HUES6 (cell line): ENCODE measurements around the gene CROCC.
"Not testable (repeated sequence)": the region's sequence is repeated elsewhere in the genome, so short reads cannot be mapped to it uniquely, and the experiment has no call there.

Source experiments
- H3K27ac ChIP-seq: 2 replicates; pipeline ENCODE4 v1.7.0; 2013; ENCODE audit warnings: low read depth, mild to moderate bottlenecking, low read length, inconsistent platforms
- H3K27me3 ChIP-seq: 2 replicates; pipeline ENCODE4 v1.6.1; 2013; ENCODE audit warnings: low read length; ENCODE audit not compliant: control insufficient read depth, insufficient read depth
- H3K36me3 ChIP-seq: 2 replicates; pipeline ENCODE4 v1.6.1; 2013; ENCODE audit warnings: low read length; ENCODE audit not compliant: control insufficient read depth, insufficient read depth
- H3K4me1 ChIP-seq: 2 replicates; pipeline ENCODE4 v1.6.1; 2013; ENCODE audit warnings: low read length; ENCODE audit not compliant: control insufficient read depth, insufficient read depth
- H3K4me3 ChIP-seq: 2 replicates; pipeline ENCODE4 v1.5.1; 2013; ENCODE audit warnings: low read depth, low read length
- H3K9ac ChIP-seq: one replicate; pipeline ENCODE4 v1.6.1; 2013; ENCODE audit warnings: mild to moderate bottlenecking, low read length
- H3K9me3 ChIP-seq: 2 replicates; pipeline ENCODE4 v1.6.1; 2013; ENCODE audit warnings: low read depth, low read length; ENCODE audit not compliant: control insufficient read depth, insufficient read depth

Gene CROCC

GRCh38 chr1:16921391-16922185, at the start of gene CROCC:
CROCC (plus strand) TSS chr1:16921931; CDS start chr1:16922019, 88 bp downstream.
- Histone ChIP-seq H3K27me3 (no peaks in the 10 kb centered on the region), H3K4me3 (peak within 1 kb of the TSS; percentile 59), H3K9me3 (no peaks in the 10 kb centered on the region), H3K36me3 (peaks cover 6% of the 10 kb centered on the region; the same call in 1 of the 2 replicates), H3K4me1 (peaks cover 29% of the 10 kb centered on the region), H3K27ac (no peak within 1 kb of the TSS), H3K9ac (peak within 1 kb of the TSS; percentile 13)

GRCh38 chr1:16872152-16873075, 49.3 kb upstream of the CROCC start:
- not testable (repeated sequence) for H3K9ac ChIP-seq, H3K4me1 ChIP-seq, H3K27ac ChIP-seq, H3K36me3 ChIP-seq, H3K9me3 ChIP-seq
- Histone ChIP-seq H3K27me3 (peaks cover 23% of the 10 kb centered on the region), H3K4me3 (peak overlapping the region; percentile 59)

- peak overlapping the region; percentile 59 for H3K4me3 ChIP-seq
- not testable (repeated sequence) for H3K27ac ChIP-seq, H3K36me3 ChIP-seq, H3K9ac ChIP-seq, H3K4me1 ChIP-seq, H3K9me3 ChIP-seq
- peaks cover 23% of the 10 kb centered on the region for H3K27me3 ChIP-seq
These were observed 48.5 kb upstream of the CROCC start for GRCh38 chr1:16873076-16873879.

GRCh38 chr1:16874968-16875765, 46.6 kb upstream of the CROCC start:
- peaks cover 29% of the 10 kb centered on the region for H3K27me3 ChIP-seq
- peak overlapping the region; percentile 43 for H3K4me3 ChIP-seq
- H3K27ac ChIP-seq, H3K9ac ChIP-seq, H3K9me3 ChIP-seq, H3K4me1 ChIP-seq, H3K36me3 ChIP-seq: not testable (repeated sequence)

GRCh38 chr1:16881742-16882141, 40.0 kb upstream of the CROCC start:
- H3K4me1 ChIP-seq, H3K4me3 ChIP-seq, H3K27me3 ChIP-seq, H3K9me3 ChIP-seq, H3K36me3 ChIP-seq, H3K9ac ChIP-seq, H3K27ac ChIP-seq: not testable (repeated sequence)

GRCh38 chr1:16882986-16883385, 38.7 kb upstream of the CROCC start:
- Histone ChIP-seq H3K4me3 (no peak overlapping the region), H3K36me3 (no peaks in the 10 kb centered on the region), H3K9me3 (no peaks in the 10 kb centered on the region), H3K27ac (no peak overlapping the region), H3K9ac (no peak overlapping the region), H3K4me1 (no peaks in the 10 kb centered on the region), H3K27me3 (peaks cover 6% of the 10 kb centered on the region; the same call in 1 of the 2 replicates)

- not testable (repeated sequence) for H3K4me3 ChIP-seq, H3K27me3 ChIP-seq, H3K9me3 ChIP-seq, H3K27ac ChIP-seq, H3K4me1 ChIP-seq, H3K36me3 ChIP-seq, H3K9ac ChIP-seq
These were observed 37.2 kb upstream of the CROCC start for GRCh38 chr1:16884487-16884886.

- Histone ChIP-seq H3K9me3 (no peaks in the 10 kb centered on the region), H3K27ac (no peak overlapping the region), H3K4me3 (no peak overlapping the region), H3K27me3 (no peaks in the 10 kb centered on the region), H3K36me3 (no peaks in the 10 kb centered on the region), H3K4me1 (no peaks in the 10 kb centered on the region), H3K9ac (no peak overlapping the region)
These were observed 34.7 kb upstream of the CROCC start for GRCh38 chr1:16886860-16887605.

- H3K9ac ChIP-seq: peak overlapping the region; percentile 81
- peak overlapping the region; percentile 79 for H3K4me3 ChIP-seq
- H3K27me3 ChIP-seq: no peaks in the 10 kb centered on the region
- no peaks in the 10 kb centered on the region for H3K9me3 ChIP-seq
- H3K27ac ChIP-seq: peak overlapping the region; percentile 64
- no peaks in the 10 kb centered on the region for H3K36me3 ChIP-seq
- H3K4me1 ChIP-seq: no peaks in the 10 kb centered on the region
These were observed 32.6 kb upstream of the CROCC start for GRCh38 chr1:16888860-16889816.
